HG03354 (cell line): ENCODE results near the gene TBC1D16.

Source experiments
- ATAC-seq: cut with Tn5 transposase; IDR thresholded peaks from one replicate; pipeline ENCODE4 v1.9.1; 2021; ENCODE audit warnings: mild to moderate bottlenecking; ENCODE audit not compliant: unreplicated experiment, poor library complexity, severe bottlenecking

TBC1D16 gene

GRCh38 chr17:79944821-79945391 is 90.8 kb downstream of the TBC1D16 start:
- no peak for ATAC-seq

- no peak for ATAC-seq
Measured at GRCh38 chr17:79944251-79944812, 91.3 kb downstream of the TBC1D16 start.

- no peak for ATAC-seq
Measured at GRCh38 chr17:79943347-79944241, 92.1 kb downstream of the TBC1D16 start.

- ATAC-seq: no peak
Measured at GRCh38 chr17:79942591-79943346, 92.9 kb downstream of the TBC1D16 start.

- no peak for ATAC-seq
Measured at GRCh38 chr17:79942011-79942405, 93.7 kb downstream of the TBC1D16 start.

GRCh38 chr17:79941088-79942010 is 94.3 kb downstream of the TBC1D16 start:
- no peak for ATAC-seq

- ATAC-seq: no peak
Measured at GRCh38 chr17:79940459-79941087, 95.1 kb downstream of the TBC1D16 start.

- ATAC-seq: no peak
Measured at GRCh38 chr17:79939755-79940458, 95.8 kb downstream of the TBC1D16 start.

GRCh38 chr17:79939094-79939435 is 96.6 kb downstream of the TBC1D16 start:
- ATAC-seq: no peak

GRCh38 chr17:79938336-79939093 is 97.2 kb downstream of the TBC1D16 start:
- no peak for ATAC-seq

- ATAC-seq: no peak
Measured at GRCh38 chr17:79937391-79938335, 98.0 kb downstream of the TBC1D16 start.

GRCh38 chr17:79936641-79937381 is 98.9 kb downstream of the TBC1D16 start:
- ATAC-seq: no peak

GRCh38 chr17:79936050-79936449 is 99.6 kb downstream of the TBC1D16 start:
- no peak for ATAC-seq

- no peak for ATAC-seq
Measured at GRCh38 chr17:79935197-79935885, 100.3 kb downstream of the TBC1D16 start.

- ATAC-seq: no peak
Measured at GRCh38 chr17:79934653-79934970, 101.1 kb downstream of the TBC1D16 start.
